ENCODE results near the gene MGME1. TPM values are rescaled to one million over a fixed set of nuclear protein-coding genes. Genes with fewer than 3 reads are reported as not detected.

Gene MGME1
- total and polyA plus RNA-seq, 2 of the 13 experiments (the other 11 are each of a cell fraction or from before 2014, with no cell fraction given), result 36.7 to 66.6 TPM

GRCh38 chr20:17958373-17959256, 10.2 kb upstream of the MGME1 start (continued):
- TF ChIP-seq PBX2 (CRISPR knock-in tag; IDR thresholded peaks at IDR 0.05) (no peak), ZC3H4 (CRISPR knock-in tag; IDR thresholded peaks at IDR 0.05; ENCODE audit: borderline replicate concordance) (peak; percentile 40; the same call in 1 of the 2 replicates), GFI1 (CRISPR knock-in tag; IDR thresholded peaks at IDR 0.05; ENCODE audit: borderline replicate concordance) (peak; percentile 49; the same call in 1 of the 2 replicates), RARG (CRISPR knock-in tag; IDR thresholded peaks at IDR 0.05; ENCODE audit: low read depth) (no peak), ZNF337 (CRISPR knock-in tag; IDR thresholded peaks at IDR 0.05; ENCODE audit: borderline replicate concordance, low read depth) (0 out of 2 replicates have a peak, but pooled peaks have one; percentile 19), ZGPAT (CRISPR knock-in tag; IDR thresholded peaks at IDR 0.05) (peak; percentile 57), PHF21A (CRISPR knock-in tag; IDR thresholded peaks at IDR 0.05) (0 out of 2 replicates have a peak, but pooled peaks have one; percentile 15), ZFX (CRISPR knock-in tag; IDR thresholded peaks at IDR 0.05; ENCODE audit: low read depth) (peak; percentile 68), HNF1A (IDR thresholded peaks at IDR 0.05; ENCODE audit: low read depth) (peak; percentile 64), HNF1A (CRISPR knock-in tag; IDR thresholded peaks at IDR 0.05; ENCODE audit: borderline replicate concordance) (peak; percentile 95), ZNF709 (CRISPR knock-in tag; IDR thresholded peaks at IDR 0.05) (no peak), THAP11 (CRISPR knock-in tag; IDR thresholded peaks at IDR 0.05) (no peak; the same call in 1 of the 2 replicates), ZFY (CRISPR knock-in tag; IDR thresholded peaks at IDR 0.05) (peak; percentile 31; the same call in 1 of the 2 replicates), TARDBP (CRISPR knock-in tag; IDR thresholded peaks at IDR 0.05) (peak; percentile 19; the same call in 1 of the 2 replicates), SSRP1 (CRISPR knock-in tag; IDR thresholded peaks at IDR 0.05) (0 out of 2 replicates have a peak, but pooled peaks have one; percentile 43), NR2F2 (IDR thresholded peaks at IDR 0.05; ENCODE audit: borderline replicate concordance, low read depth) (peak; percentile 41; the same call in 1 of the 2 replicates), SNAPC2 (CRISPR knock-in tag; IDR thresholded peaks at IDR 0.05) (0 out of 2 replicates have a peak, but pooled peaks have one; percentile 77), YY1 (IDR thresholded peaks at IDR 0.05; ENCODE audit: insufficient read depth, insufficient replicate concordance, low read depth, low read length) (no peak), SP2 (CRISPR knock-in tag; IDR thresholded peaks at IDR 0.05) (no peak), NR2F1 (CRISPR knock-in tag; IDR thresholded peaks at IDR 0.05) (no peak), GATAD1 (CRISPR knock-in tag; IDR thresholded peaks at IDR 0.05) (0 out of 2 replicates have a peak, but pooled peaks have one; percentile 38), CREBL2 (CRISPR knock-in tag; IDR thresholded peaks at IDR 0.05; ENCODE audit: borderline replicate concordance) (peak; percentile 71; the same call in 1 of the 2 replicates), ZSCAN9 (CRISPR knock-in tag; IDR thresholded peaks at IDR 0.05; ENCODE audit: borderline replicate concordance) (peak; percentile 50; the same call in 1 of the 2 replicates)

Data from HepG2 (cell line).